ENCODE measurements around the gene NAV2. TPM values are rescaled to one million over a fixed set of nuclear protein-coding genes. Genes with fewer than 3 reads are reported as not detected.

Gene NAV2
- total RNA-seq, 1 donor from 2014 or later: 50.8 TPM

DNA sequence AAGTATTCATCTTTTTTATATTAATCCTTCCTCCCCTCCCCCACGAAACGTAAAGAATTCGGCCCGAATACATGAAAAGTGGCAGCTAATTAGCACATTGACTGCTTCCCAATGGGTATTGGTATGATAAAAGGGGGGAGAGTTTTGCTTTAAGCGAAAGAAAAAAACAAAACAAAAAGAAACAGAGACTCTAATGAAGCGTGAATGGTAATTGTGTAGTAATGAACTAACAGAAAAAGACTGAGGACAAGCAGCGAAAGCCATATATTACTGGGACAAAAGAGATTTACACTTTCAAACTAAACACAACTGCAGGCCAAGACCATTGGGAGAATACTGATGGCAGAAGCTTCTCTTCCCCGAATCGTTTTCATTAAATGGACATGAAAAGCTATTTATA, 445.1 kb downstream of the NAV2 start:
- no peak for DNase-seq (ENCODE audit: low spot score)
- intact Hi-C loops (cut with DNase I): no loop called here

- intact Hi-C loops (cut with DNase I): no loop called here
- DNase-seq (ENCODE audit: low spot score): no peak
Observed at GRCh38 chr11:20158597-20159257, 446.1 kb downstream of the NAV2 start.

DNA sequence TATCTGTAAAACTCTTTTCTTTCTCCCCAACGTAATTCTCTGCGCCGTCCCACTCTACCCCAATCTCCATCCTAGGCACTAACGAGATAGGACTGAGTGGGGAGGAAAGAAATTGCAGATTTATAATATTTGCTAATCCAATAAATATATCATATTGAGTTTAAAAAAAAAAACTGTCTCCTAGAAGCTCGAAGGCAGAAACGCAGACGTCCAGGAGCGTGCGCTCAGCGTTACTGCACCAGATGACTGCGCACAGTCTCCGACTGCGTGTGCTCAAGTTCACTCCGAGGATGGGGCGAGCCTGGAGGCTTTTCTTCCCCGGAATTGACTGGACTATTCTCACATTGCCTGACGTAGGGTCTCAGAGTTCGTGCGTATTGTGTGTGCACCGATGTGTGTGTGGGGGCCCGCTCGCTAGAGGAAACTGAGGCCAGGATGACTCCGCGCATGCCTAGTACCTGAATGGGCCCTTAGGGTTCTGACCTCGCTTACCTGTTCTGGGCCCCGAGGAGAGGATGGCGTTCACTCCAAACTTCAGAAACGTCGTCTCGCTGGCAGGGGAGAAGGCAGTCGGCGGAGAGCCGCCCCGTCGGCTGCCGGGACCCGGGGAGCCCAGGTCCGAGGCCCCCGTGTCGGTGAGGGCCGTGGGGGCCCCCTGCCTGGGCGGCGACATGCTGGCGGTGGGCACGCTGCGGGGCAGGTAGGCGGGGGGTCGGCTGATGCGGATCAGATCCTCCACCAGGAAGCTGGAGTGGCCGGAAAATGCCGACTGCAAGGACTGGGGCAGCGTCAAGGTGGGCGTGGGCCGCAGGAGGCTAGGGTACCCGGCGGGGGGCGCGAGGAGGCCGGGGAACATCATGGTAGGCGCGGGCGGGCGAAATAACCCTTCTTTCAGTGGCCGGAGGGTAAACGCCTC, 447.1 kb downstream of the NAV2 start:
- intact Hi-C loops (cut with DNase I): no loop called here
- no peak for DNase-seq (ENCODE audit: low spot score)

DNA sequence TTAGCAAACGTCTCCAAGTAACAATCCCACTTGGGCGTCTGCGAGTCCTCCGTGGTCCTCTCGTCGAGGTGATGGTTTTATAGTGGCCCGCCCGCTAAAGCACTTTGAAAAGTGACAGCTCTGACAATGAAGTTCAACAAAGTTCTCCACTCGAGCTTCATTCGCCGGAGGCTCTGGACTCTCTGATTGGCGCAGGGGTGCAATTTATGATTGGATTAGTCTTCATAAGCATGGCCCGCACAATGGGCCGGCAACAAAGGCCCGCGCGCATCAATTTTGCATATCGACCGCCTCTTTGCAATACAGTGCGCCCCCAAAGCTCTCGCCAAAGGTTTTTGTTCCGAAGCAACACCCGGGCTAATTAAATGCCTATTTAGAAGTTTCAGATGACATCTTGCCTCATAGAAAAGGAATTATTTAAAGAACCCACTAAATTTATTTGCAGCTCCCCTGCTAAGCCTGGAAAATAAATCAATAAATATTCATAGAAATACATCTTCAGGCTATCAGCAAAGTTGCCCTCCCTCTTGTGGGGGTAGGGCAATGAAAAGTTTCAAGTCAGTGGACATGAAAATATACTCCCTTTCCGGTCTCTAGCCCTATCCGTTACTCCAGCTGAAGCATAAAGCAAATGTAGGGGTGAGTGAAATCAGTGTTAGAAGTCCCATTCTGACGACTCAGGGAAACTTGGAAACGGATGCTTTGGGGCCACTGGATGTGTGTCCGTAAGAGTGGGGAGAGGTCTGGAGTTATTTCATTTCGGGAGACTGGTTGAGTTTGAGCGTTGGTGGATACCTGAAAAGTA, 448.0 kb downstream of the NAV2 start, which contains the start of gene DBX1:
Gene DBX1, minus strand, starts transcription at position 51 of the 805 bp plus-strand sequence. CDS start 151 bp downstream, outside the sequence.
- intact Hi-C loops (cut with DNase I): no loop called here
- DNase-seq (ENCODE audit: low spot score): no peak

DNA sequence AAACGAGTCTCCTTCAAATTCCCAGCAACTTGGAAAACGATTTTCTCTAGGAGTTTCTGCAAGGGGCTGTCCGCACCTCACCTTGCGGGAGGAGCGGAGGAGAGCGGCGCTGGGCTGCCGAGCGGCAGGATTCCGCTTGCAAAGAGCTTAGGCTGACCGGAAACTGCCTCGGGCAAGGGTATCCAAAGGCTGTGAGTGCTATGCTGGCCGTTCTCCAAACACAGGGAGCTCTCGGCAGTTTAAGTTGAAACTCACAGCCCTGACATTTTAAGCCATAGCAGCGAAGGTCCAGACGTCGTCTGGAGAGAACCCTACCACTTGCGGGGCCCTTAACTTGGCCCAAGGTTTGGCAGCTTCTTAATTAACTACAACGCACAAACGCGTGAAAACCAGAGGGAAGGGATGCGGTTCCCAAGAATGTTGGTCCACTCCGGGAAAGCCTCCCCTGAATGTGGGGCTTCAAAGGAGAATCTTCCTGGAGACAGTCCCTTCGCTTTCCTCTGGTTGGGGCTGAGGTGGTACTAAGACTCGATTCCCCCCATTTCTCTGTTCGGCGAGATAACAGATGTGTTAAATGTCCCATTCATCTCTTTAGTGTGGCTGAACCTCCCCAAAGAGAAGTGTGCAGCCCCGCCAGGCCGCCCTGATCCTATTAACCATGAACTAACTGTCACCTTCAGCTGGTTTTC, 448.7 kb downstream of the NAV2 start:
- intact Hi-C loops (cut with DNase I): no loop called here
- DNase-seq (ENCODE audit: low spot score): no peak

- intact Hi-C loops (cut with DNase I): no loop called here
Observed at GRCh38 chr11:20161923-20162744, 449.5 kb downstream of the NAV2 start.

GRCh38 chr11:20162824-20163782, 450.5 kb downstream of the NAV2 start:
- DNase-seq (ENCODE audit: low spot score): no peak
- intact Hi-C loops (cut with DNase I): no loop called here

More at GRCh38 chr11:20161923-20162744, 449.5 kb downstream of the NAV2 start:
- DNase-seq (ENCODE audit: low spot score): no peak

GRCh38 chr11:20163783-20164481, 451.3 kb downstream of the NAV2 start:
- no peak for DNase-seq (ENCODE audit: low spot score)
- intact Hi-C loops (cut with DNase I): no loop called here

Small RNAs within 50 kb of the gene (microRNA-seq; reads per million reads assigned to microRNA genes)
- gene MIR4694: not detected

All from cardiac septum (tissue), 1 donor.